ENCODE data around the gene ONECUT1. TPM values are rescaled to one million over a fixed set of nuclear protein-coding genes. Genes with fewer than 3 reads are reported as not detected.
"Not testable (repeated sequence)": the region's sequence is repeated elsewhere in the genome, so short reads cannot be mapped to it uniquely, and the experiment has no call there.

ONECUT1 gene
- total and polyA plus RNA-seq, 2 donors (not counting 3 experiments of a cell fraction or from before 2014, with no cell fraction given) = not detected

- Histone ChIP-seq H3K9me3 (replicated peaks; ENCODE audit: control insufficient read depth, insufficient read depth, low read length) (no peaks in the 10 kb centered on the region), H2AFZ (ENCODE audit: low read depth, low read length) (no peak overlapping the region), H3K4me3 (replicated peaks in 1 of 3; ENCODE audit: insufficient read depth in 1 of 3, low read depth in 1 of 3, low read length in 3 of 3) (no peak overlapping the region), H3K79me2 (ENCODE audit: control insufficient read depth, insufficient read depth, low read length) (no peaks in the 10 kb centered on the region), H3K4me1 (ENCODE audit: control insufficient read depth, extremely low read depth, insufficient read depth, low read length) (no peaks in the 10 kb centered on the region), H3K27ac (ENCODE audit: insufficient read depth, low read depth, low read length) (no peak overlapping the region), H3K9ac (replicated peaks; ENCODE audit: extremely low read depth, insufficient read depth, low read length) (no peak overlapping the region), H3K36me3 (ENCODE audit: control insufficient read depth in 2 of 2, extremely low read depth in 1 of 2, insufficient read depth in 2 of 2, low read length in 2 of 2) (no peaks in the 10 kb centered on the region), H3K4me2 (ENCODE audit: insufficient read depth, low read length) (no peak overlapping the region), H3K27me3 (ENCODE audit: control insufficient read depth in 2 of 2, insufficient read depth in 2 of 2, low read length in 2 of 2) (peaks cover 0 to 2% of the 10 kb centered on the region in 2 experiments), H3K9me1 (replicated peaks; ENCODE audit: control insufficient read depth, extremely low read depth, insufficient read depth, low read length) (no peaks in the 10 kb centered on the region), H4K20me1 (replicated peaks; ENCODE audit: control insufficient read depth, extremely low read depth, insufficient read depth, low read length) (no peaks in the 10 kb centered on the region)
- ChIA-PET CTCF (no interaction called here), POLR2A (no interaction called here)
- dilution Hi-C loops (cut with MboI; ENCODE audit: extremely low pct_ligation_motif_present, low sequenced_read_pairs) (no loop called here), intact Hi-C loops (cut with micrococcal nuclease) (no loop called here)
- no peak for DNase-seq (ENCODE audit: low read depth, low spot score)
- TF ChIP-seq POLR2A (IDR thresholded peaks at IDR 0.05; ENCODE audit: low read depth, low read length) (no peak), FOS (IDR thresholded peaks at IDR 0.05; ENCODE audit: borderline replicate concordance, insufficient read depth, low read length) (no peak), MYC (IDR thresholded peaks at IDR 0.05; ENCODE audit: low read depth, low read length) (no peak), POLR2AphosphoS5 (IDR thresholded peaks at IDR 0.05; ENCODE audit: insufficient read depth, low read depth, low read length) (no peak), GATA2 (IDR thresholded peaks at IDR 0.05; ENCODE audit: insufficient read depth, insufficient read length, low read depth, low read length) (no peak), MAX (IDR thresholded peaks at IDR 0.05; ENCODE audit: insufficient read depth, insufficient read length) (no peak), CTCF (IDR thresholded peaks at IDR 0.05; ENCODE audit: extremely low read depth in 1 of 2, insufficient read depth in 1 of 2, low read depth in 1 of 2, low read length in 2 of 2) (no peak), JUN (IDR thresholded peaks at IDR 0.05; ENCODE audit: borderline replicate concordance, insufficient read depth, insufficient read length, low read depth) (no peak), EZH2 (IDR thresholded peaks at IDR 0.05; ENCODE audit: borderline replicate concordance, low read depth, low read length, severe bottlenecking) (no peak)
- FAIRE-seq = no peak
- BruUV-seq (replicated peaks) = no TSS peak
These were observed 29.1 kb upstream of the ONECUT1 start for GRCh38 chr15:52819253-52819652.

GRCh38 chr15:52815899-52816298 is 25.8 kb upstream of the ONECUT1 start:
- H3K9ac ChIP-seq (replicated peaks; ENCODE audit: extremely low read depth, insufficient read depth, low read length); H3K36me3 ChIP-seq (ENCODE audit: control insufficient read depth in 2 of 2, extremely low read depth in 1 of 2, insufficient read depth in 2 of 2, low read length in 2 of 2); H3K79me2 ChIP-seq (ENCODE audit: control insufficient read depth, insufficient read depth, low read length); DNase-seq (ENCODE audit: low read depth, low spot score); H3K9me3 ChIP-seq (replicated peaks; ENCODE audit: control insufficient read depth, insufficient read depth, low read length); H3K4me1 ChIP-seq (ENCODE audit: control insufficient read depth, extremely low read depth, insufficient read depth, low read length); BruUV-seq (replicated peaks); H4K20me1 ChIP-seq (replicated peaks; ENCODE audit: control insufficient read depth, extremely low read depth, insufficient read depth, low read length); intact Hi-C loops (cut with micrococcal nuclease); dilution Hi-C loops (cut with MboI; ENCODE audit: extremely low pct_ligation_motif_present, low sequenced_read_pairs); H2AFZ ChIP-seq (ENCODE audit: low read depth, low read length); H3K4me3 ChIP-seq (replicated peaks in 1 of 3; ENCODE audit: insufficient read depth in 1 of 3, low read depth in 1 of 3, low read length in 3 of 3); H3K27ac ChIP-seq (ENCODE audit: insufficient read depth, low read depth, low read length); POLR2A ChIA-PET; H3K4me2 ChIP-seq (ENCODE audit: insufficient read depth, low read length); H3K9me1 ChIP-seq (replicated peaks; ENCODE audit: control insufficient read depth, extremely low read depth, insufficient read depth, low read length); FAIRE-seq; CTCF ChIA-PET; H3K27me3 ChIP-seq (ENCODE audit: control insufficient read depth in 2 of 2, insufficient read depth in 2 of 2, low read length in 2 of 2): not testable (repeated sequence)

Measured in endothelial cell of umbilical vein (primary cell).